HG02642 (cell line): ENCODE measurements around the gene LNX1.

Experiments used
- ATAC-seq: cut with Tn5 transposase; IDR thresholded peaks from one replicate; pipeline ENCODE4 v1.9.1; 2021; ENCODE audit warnings: mild to moderate bottlenecking; ENCODE audit not compliant: unreplicated experiment, poor library complexity

The LNX1 gene

GRCh38 chr4:53575552-53575951 is 15.7 kb downstream of the LNX1 start:
- ATAC-seq = no peak

GRCh38 chr4:53574528-53574927 is 16.8 kb downstream of the LNX1 start:
- ATAC-seq = no peak

- no peak for ATAC-seq
Observed at GRCh38 chr4:53573696-53574095, 17.6 kb downstream of the LNX1 start.

GRCh38 chr4:53572600-53572994 is 18.7 kb downstream of the LNX1 start:
- ATAC-seq = no peak

GRCh38 chr4:53571936-53572599 is 19.2 kb downstream of the LNX1 start:
- no peak for ATAC-seq

- peak; percentile 83 for ATAC-seq
Observed at GRCh38 chr4:53563824-53564223, 27.5 kb downstream of the LNX1 start.

- ATAC-seq = no peak
Observed at GRCh38 chr4:53562409-53562808, 28.9 kb downstream of the LNX1 start.

GRCh38 chr4:53559021-53559620 is 32.2 kb downstream of the LNX1 start:
- ATAC-seq = no peak

- no peak for ATAC-seq
Observed at GRCh38 chr4:53558065-53558801, 33.1 kb downstream of the LNX1 start.

- no peak for ATAC-seq
Observed at GRCh38 chr4:53557669-53558064, 33.6 kb downstream of the LNX1 start.

GRCh38 chr4:53556651-53557050 is 34.6 kb downstream of the LNX1 start:
- ATAC-seq = no peak

- no peak for ATAC-seq
Observed at GRCh38 chr4:53553486-53554210, 37.6 kb downstream of the LNX1 start.

- ATAC-seq = no peak
Observed at GRCh38 chr4:53552711-53553110, 38.6 kb downstream of the LNX1 start.

GRCh38 chr4:53551958-53552357 is 39.3 kb downstream of the LNX1 start:
- ATAC-seq = no peak

- no peak for ATAC-seq
Observed at GRCh38 chr4:53551281-53551864, 39.9 kb downstream of the LNX1 start.

- ATAC-seq = no peak
Observed at GRCh38 chr4:53548662-53549061, 42.6 kb downstream of the LNX1 start.

GRCh38 chr4:53547983-53548382 is 43.3 kb downstream of the LNX1 start:
- ATAC-seq = no peak

GRCh38 chr4:53545942-53546581 is 45.2 kb downstream of the LNX1 start:
- no peak for ATAC-seq

GRCh38 chr4:53545273-53545672 is 46.0 kb downstream of the LNX1 start:
- no peak for ATAC-seq

- ATAC-seq = no peak
Observed at GRCh38 chr4:53543561-53543960, 47.7 kb downstream of the LNX1 start.
